GM18498 (cell line): ENCODE results near the gene TK2.
"Not testable (repeated sequence)": the region's sequence is repeated elsewhere in the genome, so short reads cannot be mapped to it uniquely, and the experiment has no call there.

ENCODE experiments used
- ATAC-seq: cut with Tn5 transposase; IDR thresholded peaks from one replicate; pipeline ENCODE4 v1.9.1; 2021; ENCODE audit warnings: mild to moderate bottlenecking, moderate library complexity; ENCODE audit not compliant: unreplicated experiment

The TK2 gene

DNA sequence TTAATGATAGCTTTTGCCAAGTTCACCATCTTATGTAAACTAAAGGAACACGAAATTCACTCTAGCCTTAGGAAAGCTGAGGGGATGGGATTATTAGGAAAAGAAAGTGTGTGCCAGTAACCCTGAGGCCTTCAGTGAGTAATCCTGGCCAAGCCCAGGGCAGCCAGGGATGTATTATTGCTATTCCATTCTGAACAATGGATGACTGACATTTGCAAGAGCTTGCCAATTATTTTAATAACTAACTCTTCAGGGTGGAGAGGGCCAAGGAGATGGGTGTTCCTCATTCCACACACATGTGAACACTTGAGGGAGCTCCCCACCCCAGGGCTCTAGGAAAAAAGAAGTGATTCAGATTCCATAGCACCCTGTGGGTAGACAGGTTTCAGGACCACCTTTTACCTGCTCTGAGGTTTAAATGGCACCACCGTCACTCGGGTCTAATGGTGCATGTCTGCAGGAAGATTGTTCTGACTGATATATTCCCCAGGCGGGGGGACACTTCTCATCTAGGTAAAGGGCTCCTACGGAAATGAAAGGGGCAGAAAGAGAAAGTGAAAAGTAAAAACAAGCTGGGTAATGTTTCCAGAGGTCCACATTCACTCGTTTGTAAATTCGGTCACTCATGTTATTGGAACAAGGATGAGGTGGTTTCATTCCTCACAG, 41.5 kb downstream of the TK2 start:
- ATAC-seq, result no peak

DNA sequence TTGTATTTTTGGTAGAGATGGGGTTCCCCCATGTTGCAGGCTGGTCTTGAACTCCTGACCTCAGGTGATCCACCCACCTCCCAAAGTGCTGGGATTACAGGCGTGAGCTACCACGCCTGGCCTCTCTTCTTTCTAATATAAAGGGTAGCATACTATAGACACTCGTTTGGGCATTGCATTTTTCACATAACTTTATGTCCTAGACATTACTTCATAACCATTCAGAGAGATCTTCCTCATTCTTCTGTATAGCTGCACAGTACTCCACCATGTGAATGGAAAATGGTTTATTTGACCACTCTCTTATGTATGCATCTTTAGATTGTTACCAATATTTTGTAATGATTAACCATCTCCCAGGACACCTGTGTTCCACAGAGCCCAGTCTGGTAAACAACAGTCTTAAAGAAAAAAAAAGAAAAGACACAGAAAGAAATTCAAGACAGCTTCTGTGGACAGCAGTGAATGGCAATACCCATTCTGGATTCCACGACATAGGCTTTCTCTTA, 42.1 kb downstream of the TK2 start:
- ATAC-seq, result no peak

DNA sequence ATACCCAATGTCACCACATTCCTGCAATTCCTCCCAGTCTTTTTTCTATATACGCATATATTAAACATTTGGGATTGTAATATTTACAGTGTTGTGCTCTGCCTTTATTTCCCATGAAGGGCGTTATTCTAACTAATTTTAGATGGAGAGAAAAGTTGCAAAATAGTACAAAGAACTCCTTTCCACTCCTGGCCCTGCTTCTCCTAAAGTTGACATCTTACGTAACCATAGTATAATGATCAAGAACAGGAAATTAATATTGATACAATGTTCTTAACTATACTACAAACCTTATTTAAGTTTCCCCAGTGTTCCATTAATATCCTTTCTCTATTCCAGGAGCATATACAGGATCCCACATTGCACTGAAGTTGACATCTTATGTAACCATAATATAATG, 46.3 kb downstream of the TK2 start:
- no peak for ATAC-seq

DNA sequence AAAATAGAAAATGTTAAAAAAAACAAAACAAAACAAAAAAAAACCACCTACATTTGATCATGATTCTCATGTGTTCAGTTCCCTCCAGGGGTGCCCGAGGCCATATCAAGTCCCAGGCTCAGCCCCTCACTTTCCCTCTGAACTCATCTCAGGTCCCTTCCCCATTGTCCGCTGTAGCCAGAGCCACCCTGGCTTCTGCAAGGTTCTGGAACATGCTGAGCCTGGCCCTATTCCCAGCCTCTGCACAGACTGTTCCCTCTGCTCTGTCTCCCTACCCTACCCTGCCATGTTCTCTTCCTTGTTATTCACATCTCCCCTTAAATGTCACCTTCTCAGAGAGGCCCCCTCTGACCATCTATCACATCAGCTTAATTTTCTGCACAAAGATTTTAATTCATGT, 46.9 kb downstream of the TK2 start:
- ATAC-seq, result no peak

DNA sequence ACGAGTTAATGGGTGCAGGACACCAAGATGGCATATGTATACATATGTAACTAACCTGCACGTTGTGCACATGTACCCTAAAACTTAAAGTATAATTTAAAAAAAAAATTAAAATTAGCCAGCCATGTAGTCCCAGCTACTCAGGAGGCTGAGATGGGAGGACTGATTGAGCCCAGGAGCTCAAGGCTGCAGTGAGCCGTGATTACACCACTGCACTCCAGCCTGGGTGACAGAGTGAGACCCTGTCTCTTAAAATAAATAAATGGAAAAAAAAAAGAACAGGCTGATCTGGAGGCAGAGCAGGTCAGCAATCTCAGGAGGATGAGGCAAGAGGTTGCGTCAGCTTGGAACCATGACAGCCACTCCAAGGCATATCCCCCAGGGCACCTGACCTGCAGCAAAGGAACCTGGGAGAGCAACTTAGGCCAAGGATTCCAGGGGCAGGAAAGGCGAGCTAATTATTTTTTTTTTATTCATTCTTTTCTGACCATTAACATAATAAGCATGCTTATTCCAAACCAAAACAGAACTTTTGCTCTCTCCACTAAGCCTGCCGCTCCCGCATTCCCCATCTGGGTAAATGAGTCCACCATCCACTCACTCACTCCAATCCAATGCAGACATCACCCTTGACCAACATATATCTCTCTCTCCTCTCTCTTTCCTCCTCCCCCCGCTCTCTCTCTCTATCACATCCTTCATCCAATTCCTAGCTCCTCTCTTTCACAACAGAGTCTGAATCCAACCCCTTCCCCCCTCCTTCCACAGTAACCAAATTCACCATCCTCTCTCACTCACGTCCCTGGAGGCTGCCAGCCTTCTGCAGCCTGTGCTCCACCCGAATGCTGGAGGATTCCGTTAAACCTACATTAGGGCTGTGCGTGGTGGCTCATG, 47.7 kb downstream of the TK2 start:
- ATAC-seq, result no peak

DNA sequence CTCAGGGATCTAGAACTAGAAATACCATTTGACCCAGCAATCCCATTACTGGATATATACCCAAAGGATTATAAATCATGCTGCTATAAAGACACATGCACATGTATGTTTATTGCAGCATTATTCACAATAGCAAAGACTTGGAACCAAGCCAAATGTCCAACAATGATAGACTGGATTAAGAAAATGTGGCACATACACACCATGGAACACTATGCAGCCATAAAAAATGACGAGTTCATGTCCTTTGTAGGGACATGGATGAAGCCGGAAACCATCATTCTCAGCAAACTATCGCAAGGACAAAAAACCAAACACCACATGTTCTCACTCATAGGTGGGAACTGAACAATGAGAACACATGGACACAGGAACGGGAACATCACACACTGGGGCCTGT, 48.4 kb downstream of the TK2 start:
- ATAC-seq, result not testable (repeated sequence)

DNA sequence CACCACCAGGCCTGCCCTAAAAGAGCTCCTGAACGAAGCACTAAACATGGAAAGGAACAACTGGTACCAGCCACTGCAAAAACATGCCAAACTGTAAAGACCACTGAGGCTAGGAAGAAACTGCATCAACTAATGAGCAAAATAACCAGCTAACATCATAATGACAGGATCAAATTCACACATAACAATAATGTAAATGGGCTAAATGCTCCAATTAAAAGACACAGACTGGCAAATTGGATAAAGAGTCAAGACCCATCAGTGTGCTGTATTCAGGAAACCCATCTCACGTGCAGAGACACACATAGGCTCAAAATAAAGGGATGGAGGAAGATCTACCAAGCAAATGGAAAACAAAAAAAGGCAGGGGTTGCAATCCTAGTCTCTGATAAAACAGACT, 52.0 kb downstream of the TK2 start:
- not testable (repeated sequence) for ATAC-seq

DNA sequence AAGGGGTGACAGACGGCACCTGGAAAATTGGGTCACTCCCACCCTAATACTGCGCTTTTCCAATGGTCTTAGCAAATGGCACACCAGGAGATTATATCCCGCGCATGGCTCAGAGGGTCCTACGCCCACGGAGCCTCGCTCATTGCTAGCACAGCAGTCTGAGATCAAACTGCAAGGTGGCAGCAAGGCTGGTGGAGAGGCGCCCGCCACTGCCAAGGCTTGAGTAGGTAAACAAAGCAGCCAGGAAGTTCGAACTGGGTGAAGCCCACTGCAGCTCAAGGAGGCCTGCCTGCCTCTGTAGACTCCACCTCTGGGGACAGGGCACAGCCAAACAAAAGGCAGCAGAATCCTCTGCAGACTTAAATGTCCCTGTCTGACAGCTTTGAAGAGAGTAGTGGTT, 53.7 kb downstream of the TK2 start:
- ATAC-seq, result not testable (repeated sequence)

DNA sequence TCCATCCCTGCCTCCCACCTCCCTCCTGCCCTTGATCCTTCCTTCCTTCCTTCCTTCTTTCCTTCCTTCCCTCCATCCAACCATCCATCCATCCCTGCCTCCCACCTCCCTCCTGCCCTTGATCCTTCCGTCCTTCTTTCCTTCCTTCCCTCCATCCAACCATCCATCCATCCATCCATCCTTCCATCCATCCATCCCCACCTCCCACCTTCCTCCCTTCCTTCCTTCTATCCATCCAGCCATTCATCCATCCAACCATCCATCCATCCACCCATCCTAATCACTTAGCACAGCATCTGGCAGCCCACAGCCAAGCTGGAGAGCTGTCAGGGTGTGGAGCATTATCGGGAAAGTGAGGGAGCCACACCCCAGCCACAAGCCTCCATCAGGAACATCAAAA, 54.5 kb downstream of the TK2 start:
- no peak for ATAC-seq

DNA sequence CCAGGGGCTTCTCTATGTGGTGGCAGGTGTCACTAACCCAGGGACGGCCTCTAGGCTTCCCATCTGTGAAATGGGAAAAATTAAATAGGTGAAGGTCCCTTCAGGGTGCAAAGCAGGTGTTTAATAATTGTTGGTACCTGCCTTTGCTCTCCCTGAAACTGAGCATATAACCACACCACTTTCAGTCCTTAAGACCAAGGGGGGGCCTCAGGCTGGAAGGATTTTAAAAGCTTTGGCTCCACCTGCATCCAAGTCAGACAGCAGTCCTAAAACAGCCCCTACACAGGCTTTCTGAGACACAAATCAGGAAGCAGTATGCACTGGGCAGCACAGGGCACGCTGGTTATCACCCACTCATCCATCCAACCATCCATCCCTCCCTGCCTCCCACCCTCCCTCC, 55.0 kb downstream of the TK2 start:
- no peak for ATAC-seq

DNA sequence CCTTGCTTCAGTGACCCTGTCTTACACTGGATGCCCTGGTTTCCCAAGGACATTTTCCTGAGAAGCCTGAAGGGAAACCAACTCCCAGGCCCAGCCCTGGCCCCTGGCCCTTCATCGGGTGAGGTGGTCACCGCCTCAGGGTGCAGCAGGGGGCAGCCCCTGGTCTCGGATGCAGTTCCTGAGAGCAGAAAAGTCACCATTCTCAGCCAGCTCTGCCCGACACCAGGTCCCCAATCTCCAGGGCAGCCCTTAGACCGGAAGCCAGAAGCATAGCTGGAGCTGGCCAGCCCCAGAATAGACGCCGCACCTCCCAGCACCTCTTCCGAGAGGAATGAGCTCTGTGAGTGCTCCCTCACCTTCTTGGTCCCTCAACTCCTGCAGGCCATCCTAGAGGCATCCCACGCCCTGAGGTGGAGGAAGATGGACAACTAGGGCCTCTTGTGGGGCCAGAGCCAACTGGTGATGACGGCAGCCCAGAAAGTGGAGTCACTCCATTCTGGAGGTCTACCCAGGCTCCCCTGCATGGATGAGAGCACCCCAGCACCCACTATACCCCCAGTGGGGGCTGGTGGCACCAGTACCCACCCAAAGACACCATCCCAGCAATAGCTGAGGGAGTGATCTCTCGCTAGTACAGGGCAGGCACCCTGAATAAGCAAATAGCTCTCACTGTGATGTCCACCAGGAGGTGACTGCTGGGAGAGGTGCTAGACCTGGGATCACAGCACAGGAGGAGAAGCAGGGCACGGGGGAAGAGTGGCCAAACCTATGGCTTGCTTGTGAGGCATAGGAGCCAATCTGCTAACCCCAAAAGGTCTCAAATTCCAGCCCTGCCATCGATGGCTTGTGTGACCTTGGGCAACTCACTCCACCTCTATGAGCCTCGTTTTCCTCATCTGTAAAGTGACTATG, 56.2 kb downstream of the TK2 start:
- no peak for ATAC-seq

DNA sequence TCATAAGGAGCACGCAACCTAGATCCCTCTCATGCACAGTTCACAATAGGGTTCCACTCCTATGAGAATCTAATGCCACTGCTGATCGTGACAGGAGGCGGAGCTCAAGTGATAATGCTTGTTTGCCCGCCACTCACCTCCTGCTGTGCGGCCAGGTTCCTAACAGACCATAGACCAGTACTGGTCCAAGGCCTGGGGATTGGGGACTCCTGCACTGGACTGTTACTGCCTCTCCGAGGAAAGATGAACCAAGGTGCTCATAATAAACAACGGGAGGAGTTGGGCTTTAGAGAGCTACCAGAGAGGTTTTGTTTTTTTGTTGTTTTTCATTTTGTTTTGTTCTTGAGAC, 58.2 kb downstream of the TK2 start:
- no peak for ATAC-seq

DNA sequence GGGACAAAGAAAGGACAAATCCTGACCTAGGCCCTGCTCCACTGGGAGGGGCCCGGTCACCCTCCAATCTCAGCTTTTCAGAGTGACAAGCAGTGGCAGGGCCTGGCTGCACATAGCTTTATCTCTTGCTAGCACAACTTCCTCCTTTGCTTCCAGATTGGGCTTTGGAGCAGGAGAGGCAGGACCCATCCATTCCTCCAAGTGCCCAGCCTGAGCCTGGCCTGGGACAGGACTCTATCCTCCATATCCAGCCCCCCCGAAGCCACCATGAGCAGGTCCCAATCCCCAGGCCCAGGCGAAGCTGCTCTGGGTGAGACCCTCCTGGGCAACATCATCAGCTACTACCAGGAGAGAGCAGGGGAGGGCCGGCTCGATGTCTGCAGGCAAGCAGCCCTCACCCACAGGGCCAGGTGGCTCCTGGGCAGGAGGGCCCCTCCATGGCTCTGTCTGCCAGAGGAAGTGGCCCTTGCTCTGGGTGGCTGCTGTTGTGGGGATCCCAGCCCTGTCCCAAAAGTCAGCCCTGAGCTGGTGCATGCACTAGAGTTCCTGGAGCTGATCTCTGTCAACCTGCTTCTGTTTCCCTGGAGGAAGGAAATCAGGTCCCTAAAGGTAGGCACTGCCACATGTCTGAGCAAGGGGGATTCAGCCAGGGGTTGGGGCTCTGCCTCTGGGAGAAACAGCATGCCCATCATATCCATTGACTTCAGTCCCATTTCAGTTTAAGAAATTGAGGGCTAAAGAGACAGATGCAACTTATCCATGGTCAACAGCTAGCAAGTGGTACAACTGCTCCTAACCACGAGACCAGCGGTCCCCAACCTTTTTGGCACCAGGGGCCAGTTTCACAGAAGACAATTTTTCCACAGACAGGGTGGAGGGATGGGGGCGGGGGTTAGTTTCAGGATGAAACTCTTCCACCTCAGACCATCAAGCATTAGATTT, 58.9 kb downstream of the TK2 start:
- no peak for ATAC-seq

DNA sequence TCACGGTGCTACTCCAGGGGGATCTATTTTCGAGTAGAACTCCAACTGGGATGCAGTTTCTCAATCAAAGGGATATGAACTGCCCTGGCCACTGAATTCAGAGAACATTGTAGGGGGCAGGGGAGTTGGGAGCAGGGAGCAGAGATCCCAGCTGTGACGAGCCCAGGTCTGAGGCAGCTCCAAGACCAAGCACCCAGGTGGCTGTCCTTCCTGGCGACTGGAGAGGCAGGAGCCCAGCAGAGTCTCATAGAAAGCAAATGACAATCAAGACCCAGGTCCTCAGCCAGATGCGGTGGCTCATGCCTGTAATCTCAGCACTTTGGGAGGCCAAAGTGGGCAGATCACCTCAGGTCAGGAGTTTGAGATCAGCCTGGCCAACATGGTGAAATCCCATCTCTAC, 60.1 kb downstream of the TK2 start:
- no peak for ATAC-seq

DNA sequence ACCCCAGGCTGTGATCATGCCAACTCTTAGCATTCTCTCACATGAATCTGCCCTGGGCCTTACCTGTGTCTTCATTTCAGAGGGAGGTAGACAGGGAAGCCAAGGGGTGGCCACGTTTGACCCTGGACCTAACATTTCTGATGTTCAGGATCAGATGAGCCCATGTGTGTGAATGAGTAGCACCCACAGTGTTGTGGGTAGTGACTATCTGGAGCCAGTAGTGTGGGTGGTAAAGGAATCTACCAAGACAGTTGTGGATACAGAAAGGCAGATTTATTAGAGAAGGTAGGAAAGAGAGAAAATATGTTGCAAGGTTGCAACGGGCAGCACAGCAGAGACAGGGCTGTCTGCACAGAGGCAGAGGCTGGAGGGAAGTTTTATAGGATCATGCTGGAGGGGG, 60.5 kb downstream of the TK2 start:
- ATAC-seq, result no peak

DNA sequence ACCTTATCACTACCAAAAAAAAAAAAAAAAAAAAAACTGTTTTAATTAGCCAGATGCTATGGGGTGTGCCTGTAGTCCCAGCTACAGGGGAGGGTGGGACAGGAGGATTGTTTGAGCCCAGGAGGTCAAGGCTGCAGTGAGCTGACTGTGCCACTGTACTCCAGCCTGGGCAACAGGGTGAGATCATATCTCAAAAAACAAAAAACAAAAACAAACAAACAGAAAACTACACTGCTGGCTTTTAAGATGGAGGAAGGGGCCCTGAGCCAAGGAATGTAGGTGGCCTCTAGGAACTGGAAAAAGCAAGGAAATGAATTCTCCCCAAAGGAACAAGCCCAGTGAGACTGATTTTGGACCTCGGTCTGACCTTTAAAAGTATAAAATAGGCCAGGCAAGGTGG, 61.4 kb downstream of the TK2 start:
- ATAC-seq, result no peak

DNA sequence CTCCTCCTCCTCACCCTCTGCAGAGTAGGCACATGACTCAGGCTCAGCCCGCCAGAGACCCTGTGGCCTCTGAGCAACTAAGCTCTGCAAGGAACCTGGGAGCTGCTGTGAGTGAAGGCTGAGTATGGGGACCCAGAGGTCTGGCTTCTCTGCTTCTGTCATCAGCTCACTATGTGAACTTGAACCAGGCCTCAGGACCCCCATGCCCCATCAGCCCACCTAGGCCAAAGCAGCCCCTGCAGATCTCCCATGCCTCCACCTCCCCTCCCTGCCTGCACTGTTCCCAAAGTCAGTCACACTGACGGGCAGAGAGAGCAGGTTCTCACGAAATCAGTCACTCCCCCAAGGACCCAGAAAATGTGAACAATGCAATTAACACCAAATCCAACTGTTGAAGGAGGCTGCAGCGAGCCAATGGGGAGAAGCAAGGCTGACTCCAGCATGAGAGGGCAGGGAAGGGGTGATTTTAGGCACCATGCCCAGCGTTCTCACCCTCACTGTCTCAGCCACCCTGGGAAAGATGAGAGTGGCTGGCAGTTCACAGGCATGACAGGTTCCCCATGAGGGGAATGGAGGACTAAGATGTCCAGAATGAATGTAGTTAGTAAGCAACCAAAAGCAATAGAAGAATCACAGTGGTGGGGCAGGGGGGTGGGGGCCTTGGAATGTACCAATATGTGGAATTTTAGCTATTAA, 62.2 kb downstream of the TK2 start:
- no peak for ATAC-seq

DNA sequence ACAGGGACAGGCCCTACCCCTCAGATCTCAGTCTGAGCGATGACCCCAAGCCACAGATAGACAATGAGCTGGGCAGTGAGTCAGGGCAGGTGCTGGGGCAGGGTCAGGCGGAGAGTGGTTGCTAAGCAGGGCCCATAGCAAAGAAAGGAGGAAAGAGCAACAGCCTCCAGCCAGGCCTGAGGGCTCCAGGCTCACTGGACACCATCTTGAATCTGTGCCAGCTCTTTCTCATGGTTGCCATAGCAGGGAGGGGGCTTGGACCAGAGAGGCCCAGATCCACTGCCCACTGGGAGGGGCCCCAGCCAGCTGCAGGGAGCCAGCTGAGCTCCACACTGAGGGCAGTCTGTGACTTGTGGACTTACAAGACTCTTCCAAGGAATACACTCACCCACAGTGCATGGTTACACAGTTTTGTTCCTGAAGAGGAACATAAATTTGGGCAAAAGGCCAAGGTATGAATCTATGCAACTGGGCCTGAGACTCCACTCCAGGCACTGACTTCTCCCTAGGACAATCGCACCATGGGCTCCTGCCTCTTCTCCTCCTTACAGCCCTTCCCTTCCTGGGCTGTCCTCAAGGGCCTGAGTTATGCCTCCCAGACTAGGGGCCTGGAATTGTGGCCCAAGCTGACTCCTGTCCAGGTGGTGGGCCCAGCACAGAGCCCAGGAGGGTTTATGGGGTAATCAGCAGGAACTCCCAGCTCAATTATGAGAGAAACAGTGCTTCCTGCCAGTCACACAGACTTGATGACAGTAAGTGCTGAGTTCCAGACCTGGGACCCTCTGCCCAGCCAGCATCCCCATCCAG, 62.9 kb downstream of the TK2 start:
- no peak for ATAC-seq
